GM10266 (cell line): ENCODE results near the gene VPS39.

Experiments used
- DNase-seq: peaks from one replicate; pipeline ENCODE4 v3.0.0; 2012; ENCODE audit errors: extremely low spot score
- CTCF ChIP-seq: IDR thresholded peaks from 2 replicates; pipeline ENCODE4 v1.5.1; 2012; ENCODE audit warnings: mild to moderate bottlenecking, low read depth; ENCODE audit not compliant: control insufficient read depth, insufficient read depth; ENCODE audit errors: missing control alignments

Gene VPS39

DNA sequence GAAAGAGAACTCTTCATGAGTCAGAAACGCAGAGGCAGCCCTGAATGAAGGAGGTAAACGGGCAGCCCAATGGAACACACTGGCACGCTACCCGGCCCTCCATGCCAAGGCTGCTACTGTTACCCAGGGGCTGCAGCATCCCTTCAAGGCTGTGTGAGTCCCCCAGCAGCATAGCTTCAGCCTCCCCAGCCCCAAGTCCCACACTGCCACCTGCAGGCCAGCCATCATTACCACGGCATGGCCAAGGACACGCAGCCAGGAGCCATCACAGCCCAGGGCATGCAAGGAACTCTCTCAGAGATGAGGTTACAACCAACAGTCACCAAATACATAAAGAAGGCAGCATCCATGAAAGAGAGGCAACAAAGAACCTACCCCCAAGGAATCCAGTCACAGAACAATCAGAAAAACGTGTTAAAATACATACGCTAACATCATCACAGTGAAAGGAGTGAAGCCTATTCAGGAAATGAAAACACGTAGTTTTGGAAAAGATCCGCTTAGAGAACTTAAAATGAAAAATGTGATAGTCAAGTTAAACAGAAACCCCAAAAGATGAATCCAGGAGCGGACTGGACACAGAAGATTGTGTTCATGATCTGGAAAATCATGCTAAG lies 74.1 kb downstream of the VPS39 start:
- peak; percentile 53 for DNase-seq
- peak; percentile 83 for TF ChIP-seq CTCF

GRCh38 chr15:42133356-42133755 lies 74.7 kb downstream of the VPS39 start:
- no peak for DNase-seq
- no peak for TF ChIP-seq CTCF

DNA sequence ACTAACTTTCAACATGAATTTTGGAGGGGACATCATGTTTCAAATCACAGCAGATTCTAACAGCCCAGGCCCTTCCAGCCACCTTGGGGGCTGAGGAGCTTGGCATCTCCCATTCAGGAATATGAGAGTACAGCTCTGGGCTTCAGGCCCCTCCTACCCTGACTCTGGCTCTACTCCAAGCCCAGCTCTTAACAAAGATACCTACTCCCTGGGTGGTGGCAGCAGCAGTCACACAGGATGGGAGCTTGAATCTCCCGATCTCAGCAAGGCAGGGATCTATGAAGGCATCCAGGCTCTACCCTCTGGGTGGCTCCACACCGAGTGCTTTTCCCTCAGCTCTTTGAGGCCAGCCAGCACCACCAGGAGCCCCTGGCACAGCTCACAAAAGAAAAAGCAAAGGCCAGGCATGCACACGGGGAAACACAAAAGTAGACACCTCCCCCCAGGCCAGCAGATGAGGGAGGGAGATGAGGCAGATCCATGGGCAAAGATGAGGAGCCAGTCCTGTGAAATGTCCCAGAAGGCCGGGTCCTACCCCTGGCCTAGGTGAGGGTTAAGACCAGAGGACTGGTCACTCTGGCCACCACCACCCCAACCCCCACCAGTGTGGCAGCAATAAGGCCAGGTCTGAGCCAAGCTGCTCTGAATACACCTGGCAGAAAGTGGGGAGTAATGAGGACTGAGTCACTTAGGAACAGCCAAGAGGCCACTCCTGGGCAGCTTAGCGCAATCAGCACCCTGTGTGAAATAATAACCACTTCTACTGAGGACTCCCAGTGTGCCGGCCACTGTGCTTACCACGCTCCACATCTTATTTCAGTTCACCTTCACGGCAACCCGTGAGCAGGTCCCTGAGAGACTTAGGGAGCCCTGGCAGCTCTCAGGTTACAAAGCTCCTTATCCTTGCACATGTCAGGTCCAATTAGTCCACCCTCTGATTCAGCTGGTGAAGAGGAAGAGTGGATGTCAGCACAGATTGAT lies 76.0 kb downstream of the VPS39 start:
- no peak for DNase-seq
- TF ChIP-seq CTCF: no peak

GRCh38 chr15:42131006-42131405 lies 77.1 kb downstream of the VPS39 start:
- no peak for DNase-seq
- no peak for TF ChIP-seq CTCF

DNA sequence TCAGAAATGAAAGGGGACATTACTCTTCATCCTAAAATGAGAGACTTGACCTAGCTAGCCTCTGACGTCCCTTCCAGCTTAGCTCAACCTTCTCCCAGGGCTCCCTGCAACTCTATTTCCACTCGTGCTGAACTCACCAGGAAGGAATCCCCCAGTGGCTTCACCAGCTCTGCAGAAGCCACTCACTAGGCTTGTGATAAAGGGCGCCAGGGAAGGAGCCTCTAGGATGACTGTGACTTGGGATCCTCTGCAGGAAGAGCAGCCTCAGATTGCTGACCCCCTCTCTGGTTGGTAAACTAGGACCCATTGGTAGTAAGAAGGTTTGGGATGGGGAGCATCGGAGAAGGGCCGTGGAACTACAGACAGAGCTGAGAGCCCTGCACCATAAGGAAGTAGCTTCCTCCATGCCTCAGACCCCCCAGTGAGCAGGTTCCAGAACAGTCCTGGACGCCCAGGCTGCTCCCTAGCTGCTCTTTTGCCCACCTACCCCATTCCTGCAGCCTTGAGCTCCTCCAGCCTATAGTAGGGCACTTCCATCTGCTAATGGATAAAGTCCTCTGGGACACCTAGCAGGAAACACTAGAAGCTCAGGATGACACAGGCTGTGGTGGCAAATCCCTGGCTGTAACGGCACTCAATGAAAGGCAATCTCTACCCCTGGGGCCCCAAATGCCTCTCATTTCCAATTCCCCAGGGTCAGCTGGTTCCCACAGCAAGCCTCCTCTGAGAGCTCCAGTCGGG lies 77.7 kb downstream of the VPS39 start:
- TF ChIP-seq CTCF: no peak
- no peak for DNase-seq

- TF ChIP-seq CTCF: no peak
- no peak for DNase-seq
Observed at GRCh38 chr15:42129364-42129763, 78.7 kb downstream of the VPS39 start.
